Measurements from ENCODE around the gene CNTN5. TPM values are rescaled to one million over a fixed set of nuclear protein-coding genes. Genes with fewer than 3 reads are reported as not detected.

CNTN5 gene
- total and polyA plus RNA-seq, 10 of the 15 experiments (the other 5 are each of a cell fraction or from before 2014, with no cell fraction given), result 0.01 TPM; not detected in 9

DNA sequence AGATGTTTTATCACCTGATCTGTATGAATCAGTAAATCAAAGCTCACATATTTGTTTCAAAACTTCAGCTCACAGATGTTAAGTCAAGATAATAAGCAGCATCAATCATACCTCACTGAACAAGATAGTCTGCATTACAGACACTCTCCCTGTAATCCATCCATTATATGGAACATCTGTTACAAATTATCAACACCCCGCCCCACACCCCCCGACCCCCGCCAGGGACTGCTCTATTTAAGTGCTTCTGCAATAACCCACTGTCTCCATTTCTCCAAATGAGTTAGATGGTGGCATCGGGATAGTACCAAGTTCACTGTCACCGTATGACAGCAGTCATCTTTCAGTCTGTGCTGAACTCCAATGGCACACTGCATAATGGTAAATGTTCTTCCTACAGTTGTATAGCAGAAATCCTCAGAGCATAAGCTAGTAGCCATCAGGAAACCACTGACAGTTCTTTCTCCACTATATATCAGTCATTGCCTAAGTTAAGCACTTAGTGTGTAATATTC is 1219.3 kb downstream of the CNTN5 start:
- Histone ChIP-seq H3K4me1 (ENCODE audit: control insufficient read depth, insufficient read depth, low read length) (no peaks in the 10 kb centered on the region), H3K4me3 (no peak overlapping the region), H3K27ac (ENCODE audit: control insufficient read depth, insufficient read depth) (no peak overlapping the region), H3K27me3 (replicated peaks in 1 of 2; ENCODE audit: control insufficient read depth in 2 of 2, insufficient read depth in 2 of 2, low read length in 1 of 2) (no peaks in the 10 kb centered on the region), H3K4me2 (ENCODE audit: control insufficient read depth, insufficient read depth) (no peak overlapping the region), H4K20me1 (ENCODE audit: control insufficient read depth, insufficient read depth) (no peaks in the 10 kb centered on the region), H3K9me3 (replicated peaks; ENCODE audit: control insufficient read depth, insufficient read depth, low read length) (no peaks in the 10 kb centered on the region), H2AFZ (ENCODE audit: control insufficient read depth, low read depth, low read length) (no peak overlapping the region), H3K36me3 (ENCODE audit: control insufficient read depth in 2 of 2, insufficient read depth in 2 of 2, low read length in 1 of 2) (no peaks in the 10 kb centered on the region), H3K79me2 (ENCODE audit: control insufficient read depth, insufficient read depth, low read length) (no peaks in the 10 kb centered on the region), H3K9ac (ENCODE audit: control insufficient read depth, insufficient read depth, low read length) (no peak overlapping the region)
- FAIRE-seq (no peak), ATAC-seq (no peak), DNase-seq (ENCODE audit: low read depth, low spot score) (no peak)
- TF ChIP-seq, protein P1, sequence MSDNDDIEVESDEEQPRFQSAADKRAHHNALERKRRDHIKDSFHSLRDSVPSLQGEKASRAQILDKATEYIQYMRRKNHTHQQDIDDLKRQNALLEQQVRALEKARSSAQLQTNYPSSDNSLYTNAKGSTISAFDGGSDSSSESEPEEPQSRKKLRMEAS (IDR thresholded peaks at IDR 0.05; ENCODE audit: low read depth, low read length), result no peak
- no peak for TF ChIP-seq MEF2A (IDR thresholded peaks at IDR 0.05; ENCODE audit: insufficient read depth, low read depth, low read length)
- TF ChIP-seq EP300 (IDR thresholded peaks at IDR 0.05; ENCODE audit: borderline replicate concordance in 1 of 2, control insufficient read depth in 1 of 2, low read depth in 2 of 2, low read length in 2 of 2), result no peak
- TF ChIP-seq SMARCA5 (IDR thresholded peaks at IDR 0.05), result no peak
- no peak for TF ChIP-seq CEBPB (IDR thresholded peaks at IDR 0.05; ENCODE audit: borderline replicate concordance in 1 of 2, low read depth in 2 of 2, low read length in 2 of 2)
- TF ChIP-seq RCOR1 (conservative IDR thresholded peaks at IDR 0.05; ENCODE audit: low read depth, low read length), result no peak
- TF ChIP-seq NRF1 (conservative IDR thresholded peaks at IDR 0.05; ENCODE audit: low read depth, low read length), result no peak
- TF ChIP-seq NFIC (IDR thresholded peaks at IDR 0.05; ENCODE audit: low read depth, low read length), result no peak
- TF ChIP-seq CHD2 (IDR thresholded peaks at IDR 0.05; ENCODE audit: borderline replicate concordance, low read depth, low read length), result no peak
- TF ChIP-seq, protein P2, sequence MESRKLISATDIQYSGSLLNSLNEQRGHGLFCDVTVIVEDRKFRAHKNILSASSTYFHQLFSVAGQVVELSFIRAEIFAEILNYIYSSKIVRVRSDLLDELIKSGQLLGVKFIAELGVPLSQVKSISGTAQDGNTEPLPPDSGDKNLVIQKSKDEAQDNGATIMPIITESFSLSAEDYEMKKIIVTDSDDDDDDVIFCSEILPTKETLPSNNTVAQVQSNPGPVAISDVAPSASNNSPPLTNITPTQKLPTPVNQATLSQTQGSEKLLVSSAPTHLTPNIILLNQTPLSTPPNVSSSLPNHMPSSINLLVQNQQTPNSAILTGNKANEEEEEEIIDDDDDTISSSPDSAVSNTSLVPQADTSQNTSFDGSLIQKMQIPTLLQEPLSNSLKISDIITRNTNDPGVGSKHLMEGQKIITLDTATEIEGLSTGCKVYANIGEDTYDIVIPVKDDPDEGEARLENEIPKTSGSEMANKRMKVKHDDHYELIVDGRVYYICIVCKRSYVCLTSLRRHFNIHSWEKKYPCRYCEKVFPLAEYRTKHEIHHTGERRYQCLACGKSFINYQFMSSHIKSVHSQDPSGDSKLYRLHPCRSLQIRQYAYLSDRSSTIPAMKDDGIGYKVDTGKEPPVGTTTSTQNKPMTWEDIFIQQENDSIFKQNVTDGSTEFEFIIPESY (IDR thresholded peaks at IDR 0.05), result no peak
- no peak for TF ChIP-seq EZH2 (IDR thresholded peaks at IDR 0.05; ENCODE audit: borderline replicate concordance, control insufficient read depth, low read depth, low read length)
- TF ChIP-seq, protein P3, sequence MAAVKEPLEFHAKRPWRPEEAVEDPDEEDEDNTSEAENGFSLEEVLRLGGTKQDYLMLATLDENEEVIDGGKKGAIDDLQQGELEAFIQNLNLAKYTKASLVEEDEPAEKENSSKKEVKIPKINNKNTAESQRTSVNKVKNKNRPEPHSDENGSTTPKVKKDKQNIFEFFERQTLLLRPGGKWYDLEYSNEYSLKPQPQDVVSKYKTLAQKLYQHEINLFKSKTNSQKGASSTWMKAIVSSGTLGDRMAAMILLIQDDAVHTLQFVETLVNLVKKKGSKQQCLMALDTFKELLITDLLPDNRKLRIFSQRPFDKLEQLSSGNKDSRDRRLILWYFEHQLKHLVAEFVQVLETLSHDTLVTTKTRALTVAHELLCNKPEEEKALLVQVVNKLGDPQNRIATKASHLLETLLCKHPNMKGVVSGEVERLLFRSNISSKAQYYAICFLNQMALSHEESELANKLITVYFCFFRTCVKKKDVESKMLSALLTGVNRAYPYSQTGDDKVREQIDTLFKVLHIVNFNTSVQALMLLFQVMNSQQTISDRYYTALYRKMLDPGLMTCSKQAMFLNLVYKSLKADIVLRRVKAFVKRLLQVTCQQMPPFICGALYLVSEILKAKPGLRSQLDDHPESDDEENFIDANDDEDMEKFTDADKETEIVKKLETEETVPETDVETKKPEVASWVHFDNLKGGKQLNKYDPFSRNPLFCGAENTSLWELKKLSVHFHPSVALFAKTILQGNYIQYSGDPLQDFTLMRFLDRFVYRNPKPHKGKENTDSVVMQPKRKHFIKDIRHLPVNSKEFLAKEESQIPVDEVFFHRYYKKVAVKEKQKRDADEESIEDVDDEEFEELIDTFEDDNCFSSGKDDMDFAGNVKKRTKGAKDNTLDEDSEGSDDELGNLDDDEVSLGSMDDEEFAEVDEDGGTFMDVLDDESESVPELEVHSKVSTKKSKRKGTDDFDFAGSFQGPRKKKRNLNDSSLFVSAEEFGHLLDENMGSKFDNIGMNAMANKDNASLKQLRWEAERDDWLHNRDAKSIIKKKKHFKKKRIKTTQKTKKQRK (IDR thresholded peaks at IDR 0.05; ENCODE audit: low read depth, low read length), result no peak
- no peak for TF ChIP-seq ASH2L (IDR thresholded peaks at IDR 0.05; ENCODE audit: borderline replicate concordance, low read depth)
- CTCF ChIA-PET, result no interaction called here
- in situ Hi-C loops (cut with MboI) (no loop called here), intact Hi-C loops (cut with micrococcal nuclease; ENCODE audit: unreplicated experiment) (no loop called here)
- 8% methylated on average over 5 of the region's 5 CpGs for WGBS (ENCODE audit: insufficient coverage, insufficient replicate concordance, low lambda C conversion rate, missing lambda C conversion rate)
- POLR2A ChIA-PET, result no interaction called here
- SMC1A ChIA-PET (ENCODE audit: uncharacterized antibody, unreplicated experiment), result no interaction called here
- RAD21 ChIA-PET (ENCODE audit: unreplicated experiment), result no interaction called here
- no TSS peak for BruUV-seq (replicated peaks)
